GM13976 (cell line): ENCODE results near the gene ZPBP2.
"Not testable (repeated sequence)": the region's sequence is repeated elsewhere in the genome, so short reads cannot be mapped to it uniquely, and the experiment has no call there.

Experiments
- DNase-seq: peaks from one replicate; pipeline ENCODE4 v3.0.0; 2012; ENCODE audit warnings: low spot score
- in situ Hi-C: fragments of 300-500 bp; cut with MboI; formaldehyde crosslinking; loops from one replicate; pipeline ENCODE4 v1.12.0; 2022; ENCODE audit warnings: low sequenced_read_pairs, mixed read lengths, inconsistent platforms; ENCODE audit not compliant: unreplicated experiment
- TF ChIP-seq, protein P1 (sequence below): IDR thresholded peaks from 2 replicates; pipeline ENCODE4 v1.5.1; 2012; ENCODE audit warnings: borderline replicate concordance, mild to moderate bottlenecking; ENCODE audit not compliant: insufficient read depth; ENCODE audit errors: extremely low read depth, missing control alignments, control extremely low read depth

The ZPBP2 gene

DNA sequence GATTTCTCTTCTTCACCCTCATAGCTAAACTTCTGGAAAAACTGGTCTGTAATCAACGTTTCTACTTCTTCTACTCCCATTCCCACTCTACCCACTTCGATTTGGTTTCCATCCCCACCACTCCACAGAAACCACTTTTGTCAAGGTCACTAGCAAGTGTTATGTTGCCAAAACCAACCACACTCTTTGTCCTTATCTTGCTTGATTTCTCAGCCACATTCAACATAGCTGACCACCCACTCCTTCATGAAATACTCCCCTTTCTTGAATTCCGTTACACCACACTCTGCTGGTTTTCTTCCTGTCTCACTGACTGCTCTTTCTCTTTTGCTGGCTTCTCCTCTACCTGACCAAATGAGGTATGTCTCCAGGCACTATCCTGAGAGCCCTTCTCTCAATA, 15.8 kb upstream of the ZPBP2 start:
- in situ Hi-C loops = no loop called here
- DNase-seq = no peak
- TF ChIP-seq, protein P1, sequence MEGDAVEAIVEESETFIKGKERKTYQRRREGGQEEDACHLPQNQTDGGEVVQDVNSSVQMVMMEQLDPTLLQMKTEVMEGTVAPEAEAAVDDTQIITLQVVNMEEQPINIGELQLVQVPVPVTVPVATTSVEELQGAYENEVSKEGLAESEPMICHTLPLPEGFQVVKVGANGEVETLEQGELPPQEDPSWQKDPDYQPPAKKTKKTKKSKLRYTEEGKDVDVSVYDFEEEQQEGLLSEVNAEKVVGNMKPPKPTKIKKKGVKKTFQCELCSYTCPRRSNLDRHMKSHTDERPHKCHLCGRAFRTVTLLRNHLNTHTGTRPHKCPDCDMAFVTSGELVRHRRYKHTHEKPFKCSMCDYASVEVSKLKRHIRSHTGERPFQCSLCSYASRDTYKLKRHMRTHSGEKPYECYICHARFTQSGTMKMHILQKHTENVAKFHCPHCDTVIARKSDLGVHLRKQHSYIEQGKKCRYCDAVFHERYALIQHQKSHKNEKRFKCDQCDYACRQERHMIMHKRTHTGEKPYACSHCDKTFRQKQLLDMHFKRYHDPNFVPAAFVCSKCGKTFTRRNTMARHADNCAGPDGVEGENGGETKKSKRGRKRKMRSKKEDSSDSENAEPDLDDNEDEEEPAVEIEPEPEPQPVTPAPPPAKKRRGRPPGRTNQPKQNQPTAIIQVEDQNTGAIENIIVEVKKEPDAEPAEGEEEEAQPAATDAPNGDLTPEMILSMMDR = no peak

DNA sequence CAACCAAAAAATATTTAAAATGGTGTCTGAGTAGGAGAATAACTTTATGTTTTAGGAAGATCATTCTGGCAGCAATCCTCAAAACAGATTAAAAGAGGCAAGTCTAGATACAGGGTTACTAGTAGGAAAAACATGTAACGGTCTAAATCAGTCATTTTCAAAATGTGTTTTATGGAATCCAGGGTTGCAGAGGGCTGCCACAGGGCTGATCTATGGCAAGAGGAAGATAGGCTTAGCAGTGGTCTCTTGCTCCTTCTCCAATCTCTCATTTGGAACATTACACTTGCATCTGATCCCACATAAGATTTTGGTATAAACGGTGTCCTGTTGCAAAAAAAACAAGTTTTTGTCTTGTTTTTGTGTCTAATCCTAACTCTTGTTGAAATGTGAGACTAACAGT, 13.1 kb upstream of the ZPBP2 start:
- in situ Hi-C loops = no loop called here
- TF ChIP-seq, protein P1 = no peak
- no peak for DNase-seq

DNA sequence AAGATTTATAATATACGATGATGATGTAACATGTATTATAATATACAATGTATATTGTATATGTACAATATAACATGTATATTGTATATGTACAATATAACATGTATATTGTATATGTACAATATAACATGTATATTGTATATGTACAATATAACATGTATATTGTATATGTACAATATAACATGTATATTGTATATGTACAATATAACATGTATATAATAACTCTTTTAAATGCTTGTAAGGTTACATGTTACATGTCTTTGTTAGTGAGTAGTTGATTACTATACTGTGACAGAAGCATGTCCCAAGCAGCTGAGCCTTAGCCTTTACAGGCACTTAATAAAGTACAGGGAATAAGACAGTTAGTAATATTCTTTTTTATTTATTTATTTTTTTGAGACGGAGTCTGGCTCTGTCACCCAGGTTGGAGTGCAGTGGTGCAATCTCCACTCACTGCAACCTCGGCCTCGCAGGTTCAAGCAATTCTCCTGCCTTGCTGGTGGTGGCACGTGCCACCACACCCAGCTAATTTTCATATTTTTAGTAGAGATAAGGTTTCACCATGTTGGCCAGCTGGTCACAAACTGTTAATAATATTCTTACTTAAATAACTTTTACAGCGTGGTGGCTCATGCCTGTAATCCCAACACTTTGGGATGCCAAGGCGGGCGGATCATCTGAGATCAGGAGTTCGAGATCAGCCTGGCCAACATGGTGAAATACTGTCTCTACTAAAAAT, 11.9 kb upstream of the ZPBP2 start:
- DNase-seq, in situ Hi-C loops: not testable (repeated sequence)

DNA sequence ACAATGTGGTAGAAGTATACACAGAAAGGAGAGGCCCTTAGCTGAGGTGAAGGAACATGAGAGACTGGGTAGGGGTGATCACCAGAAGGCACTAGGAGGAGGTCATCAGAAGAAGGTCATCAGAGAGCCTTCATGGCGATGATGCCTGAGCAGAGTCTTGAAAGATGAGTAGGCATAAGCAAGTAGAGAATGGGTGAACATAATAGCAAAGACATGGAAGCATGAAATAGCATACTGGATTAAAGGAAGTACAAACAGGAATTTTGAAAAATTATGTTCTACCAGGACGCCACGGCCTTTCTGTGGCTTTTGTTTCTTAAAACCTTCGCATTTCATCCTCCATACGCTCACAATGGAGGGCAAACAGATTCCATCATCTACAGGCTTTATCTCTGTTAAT, 6.8 kb upstream of the ZPBP2 start:
- TF ChIP-seq, protein P1 = no peak
- in situ Hi-C loops = loop anchor here (5.0 kb wide), 1 partner anchor 84 kb away; no protein-coding TSS in a partner anchor
- DNase-seq = no peak

DNA sequence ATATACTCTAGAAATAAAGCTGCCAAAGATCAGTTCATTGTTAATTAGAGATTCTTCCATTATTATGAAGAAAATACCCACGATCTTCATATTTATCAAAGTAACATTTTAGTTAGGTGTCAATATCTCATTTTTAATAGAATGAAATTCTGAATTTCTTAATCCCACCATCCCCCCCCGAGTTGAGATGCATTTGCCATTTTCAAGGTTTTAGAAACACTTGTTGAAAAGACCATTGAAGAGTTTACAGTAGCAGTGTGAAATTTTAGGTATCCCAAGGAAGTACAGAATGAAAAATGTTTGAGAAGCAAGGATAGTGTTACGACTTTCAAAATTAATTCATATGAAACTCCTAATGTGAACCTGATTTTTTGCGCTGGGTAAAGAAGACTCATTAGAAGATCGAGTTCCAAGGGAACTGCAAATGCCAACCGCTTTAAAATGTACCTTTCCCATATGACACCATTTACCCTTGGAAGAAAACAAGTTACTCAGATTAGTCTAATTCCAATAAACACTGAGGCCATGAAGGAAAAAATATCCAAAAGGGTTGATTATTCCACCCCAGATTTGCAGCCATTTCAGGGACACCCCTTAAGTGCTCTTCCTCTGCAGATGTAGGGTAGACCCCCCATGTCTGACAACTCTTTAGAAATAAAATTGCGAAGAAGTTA, 4.6 kb upstream of the ZPBP2 start:
- DNase-seq = no peak
- TF ChIP-seq, protein P1 = no peak
- in situ Hi-C loops = loop anchor here (5.0 kb wide), 1 partner anchor 86 kb away; no protein-coding TSS in a partner anchor

DNA sequence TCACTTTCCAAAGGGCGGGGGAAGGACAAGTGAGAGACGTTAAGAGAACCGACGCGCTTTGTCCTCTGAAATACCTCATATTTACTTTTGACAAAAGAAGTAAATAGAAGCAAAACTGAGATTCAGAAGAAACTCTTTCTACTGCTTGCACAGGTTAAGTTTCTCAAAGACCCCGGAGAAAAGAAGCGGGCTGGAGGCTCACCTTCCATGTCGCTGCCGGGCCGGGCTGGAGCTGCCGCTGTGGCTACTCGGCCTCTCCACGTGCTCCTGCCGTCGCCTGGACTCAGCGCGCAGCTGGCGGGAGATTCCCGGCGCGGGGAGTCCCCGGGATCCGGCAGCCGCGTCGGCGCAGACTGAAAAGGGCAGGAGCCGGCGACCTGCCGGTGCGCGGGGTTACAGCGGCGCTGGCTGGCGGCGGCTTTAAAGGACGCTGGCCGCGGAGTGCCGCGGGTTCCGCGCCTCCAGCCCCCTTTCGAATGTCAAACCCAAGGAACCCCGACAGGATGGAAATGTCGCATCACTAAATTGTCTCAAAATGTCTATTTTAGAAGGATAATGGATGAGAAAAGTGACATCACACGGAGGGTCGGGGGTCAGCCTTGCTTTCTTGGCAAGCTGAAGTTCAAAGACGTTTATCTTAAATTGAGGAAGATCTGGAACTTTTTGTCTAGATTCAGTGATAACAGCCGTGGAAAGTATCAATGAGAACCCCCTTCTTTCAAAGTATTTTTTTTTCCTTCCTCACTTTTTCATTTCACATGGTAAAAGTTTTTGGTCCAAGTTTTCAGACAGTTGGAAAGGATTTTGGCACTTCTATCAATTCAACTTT, 3.9 kb upstream of the ZPBP2 start, which contains the start of gene IKZF3:
Gene IKZF3 (minus strand): TSS at position 395 of the 829 bp plus-strand sequence. CDS start 186 bp downstream, at position 209.
- DNase-seq = peak; percentile 82
- TF ChIP-seq, protein P1 = peak; percentile 78
- in situ Hi-C loops = loop anchor here (5.0 kb wide), 1 partner anchor 87 kb away; no protein-coding TSS in a partner anchor
